C4-2B (cell line): ENCODE measurements around the gene OSBPL5.

Experiments
- ZFX ChIP-seq: fragments of 450-650 bp; IDR thresholded peaks from 2 replicates; pipeline ENCODE4 v1.6.1; 2017
- TF ChIP-seq, protein P1 (sequence below): fragments of 450-650 bp; conservative IDR thresholded peaks from 2 replicates; pipeline ENCODE4 v1.5.1; 2017; ENCODE audit warnings: mild to moderate bottlenecking

DNA sequence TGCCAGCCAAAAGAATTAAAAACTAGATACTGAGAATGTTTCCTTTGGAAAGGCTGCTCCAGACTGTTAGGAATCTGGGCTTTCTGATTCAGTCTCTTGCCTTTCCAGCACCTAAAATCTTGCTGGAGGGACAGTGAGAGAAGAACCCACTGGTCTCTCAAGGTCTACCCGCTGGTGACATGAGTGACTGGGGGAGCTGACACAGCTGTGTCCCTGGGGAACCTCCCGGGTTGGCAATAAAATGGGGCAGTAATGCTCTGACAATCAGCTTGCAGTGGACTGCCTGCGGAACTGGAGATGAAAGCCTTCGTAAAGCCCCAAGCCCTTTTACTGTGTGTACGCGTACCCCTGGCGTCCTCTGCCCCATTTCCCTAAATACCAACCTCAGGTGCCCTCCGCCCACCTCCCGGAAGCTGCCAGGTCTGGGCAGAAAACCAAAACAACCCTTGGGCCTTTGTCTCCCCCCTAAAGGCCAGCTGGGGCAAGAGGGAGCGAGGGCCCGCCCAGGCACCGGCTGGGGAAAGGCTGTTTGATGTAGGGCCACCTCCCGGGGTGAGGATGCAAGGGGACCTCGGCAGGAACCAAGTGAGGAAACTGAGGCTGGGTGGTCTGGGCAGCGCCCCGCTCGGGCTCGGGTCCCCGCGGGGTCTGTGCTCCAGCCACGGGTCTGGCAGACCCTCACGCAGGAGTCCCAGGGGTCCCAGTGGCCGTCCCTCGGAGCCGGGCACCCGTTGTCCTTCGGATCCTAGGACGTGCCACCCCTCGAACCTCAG lies 108.6 kb downstream of the OSBPL5 start:
- TF ChIP-seq, protein P1, sequence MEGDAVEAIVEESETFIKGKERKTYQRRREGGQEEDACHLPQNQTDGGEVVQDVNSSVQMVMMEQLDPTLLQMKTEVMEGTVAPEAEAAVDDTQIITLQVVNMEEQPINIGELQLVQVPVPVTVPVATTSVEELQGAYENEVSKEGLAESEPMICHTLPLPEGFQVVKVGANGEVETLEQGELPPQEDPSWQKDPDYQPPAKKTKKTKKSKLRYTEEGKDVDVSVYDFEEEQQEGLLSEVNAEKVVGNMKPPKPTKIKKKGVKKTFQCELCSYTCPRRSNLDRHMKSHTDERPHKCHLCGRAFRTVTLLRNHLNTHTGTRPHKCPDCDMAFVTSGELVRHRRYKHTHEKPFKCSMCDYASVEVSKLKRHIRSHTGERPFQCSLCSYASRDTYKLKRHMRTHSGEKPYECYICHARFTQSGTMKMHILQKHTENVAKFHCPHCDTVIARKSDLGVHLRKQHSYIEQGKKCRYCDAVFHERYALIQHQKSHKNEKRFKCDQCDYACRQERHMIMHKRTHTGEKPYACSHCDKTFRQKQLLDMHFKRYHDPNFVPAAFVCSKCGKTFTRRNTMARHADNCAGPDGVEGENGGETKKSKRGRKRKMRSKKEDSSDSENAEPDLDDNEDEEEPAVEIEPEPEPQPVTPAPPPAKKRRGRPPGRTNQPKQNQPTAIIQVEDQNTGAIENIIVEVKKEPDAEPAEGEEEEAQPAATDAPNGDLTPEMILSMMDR = no peak
- no peak for TF ChIP-seq ZFX
